Measurements from ENCODE around the gene SGK2. TPM values are rescaled to one million over a fixed set of nuclear protein-coding genes. Genes with fewer than 3 reads are reported as not detected.

Gene SGK2
- total and polyA plus RNA-seq, 9 of the 15 experiments (the other 6 are each of a cell fraction or from before 2014, with no cell fraction given): 0.07 to 0.31 (median 0.15) TPM; not detected in 2

GRCh38 chr20:43513931-43514647 is 44.7 kb upstream of the SGK2 start:
- Histone ChIP-seq H3K4me3 (peak overlapping the region; percentile 45), H3K4me2 (ENCODE audit: insufficient read depth, low read length) (peak overlapping the region; percentile 69), H3K79me2 (ENCODE audit: control insufficient read depth, insufficient read depth, low read length) (peaks cover 22% of the 10 kb centered on the region; the same call in 2 of the 3 replicates), H3K9ac (ENCODE audit: insufficient read depth in 1 of 2, low read depth in 2 of 2, low read length in 2 of 2) (peak overlapping the region; percentile 32 to 88; a peak in 3 of 4 replicates), H3K9me1 (ENCODE audit: control insufficient read depth, insufficient read depth, low read length) (no peaks in the 10 kb centered on the region), H3K36me3 (ENCODE audit: control insufficient read depth, insufficient read depth, low read length) (peaks cover 7% of the 10 kb centered on the region; the same call in 1 of the 3 replicates), H3K9me3 (replicated peaks; ENCODE audit: control insufficient read depth, insufficient read depth, low read depth, low read length) (no peaks in the 10 kb centered on the region), H3K27me3 (ENCODE audit: control insufficient read depth in 2 of 2, insufficient read depth in 2 of 2, low read length in 2 of 2) (no peaks in the 10 kb centered on the region), H3K4me1 (replicated peaks in 1 of 2; ENCODE audit: control insufficient read depth in 2 of 2, insufficient read depth in 2 of 2, low read length in 2 of 2) (peaks cover 23 to 34% of the 10 kb centered on the region in 2 experiments; a peak in 4 of 5 replicates), H3K27ac (ENCODE audit: extremely low read depth, low read depth, low read length) (peak overlapping the region; percentile 18; the same call in 1 of the 3 replicates), H4K20me1 (replicated peaks; ENCODE audit: control insufficient read depth, insufficient read depth, low read length) (no peaks in the 10 kb centered on the region), H2AFZ (ENCODE audit: low read depth, low read length) (peak overlapping the region; percentile 60)
- CTCF ChIA-PET (ENCODE audit: low intra/inter-chr PET ratio): no interaction called here
- DNase-seq (ENCODE audit: extremely low read depth in 1 of 4, low spot score in 3 of 4): peak; percentile 94 to 96 (median 95)
- WGBS (ENCODE audit: insufficient coverage, low coverage, missing lambda C conversion rate): 53% methylated on average over 29 of the region's 39 CpGs
- ATAC-seq: peak; percentile 90
- no TSS peak for BruUV-seq (replicated peaks)
- POLR2A ChIA-PET: interaction anchor here (0.6 to 4.5 kb wide), 6 partner anchors 12 to 1880 kb away, joined by 3 to 19 read pairs (median 4); partner anchors contain the start of gene SRSF6
- FAIRE-seq: peak; percentile 83
- intact Hi-C loops (cut with micrococcal nuclease): no loop called here
- in situ Hi-C loops (cut with MboI): no loop called here
- TF ChIP-seq PKNOX1 (IDR thresholded peaks at IDR 0.05): peak; percentile 42; the same call in 1 of the 2 replicates
- no peak for TF ChIP-seq MYBL2 (IDR thresholded peaks at IDR 0.05; ENCODE audit: low read depth)
- TF ChIP-seq MYBL2 (CRISPR knock-in tag; IDR thresholded peaks at IDR 0.05; ENCODE audit: borderline replicate concordance): no peak
- TF ChIP-seq HOXB6 (CRISPR knock-in tag; IDR thresholded peaks at IDR 0.05; ENCODE audit: borderline replicate concordance): no peak
- TF ChIP-seq PYGO2 (tag; IDR thresholded peaks at IDR 0.05): no peak
- no peak for TF ChIP-seq NR0B1 (IDR thresholded peaks at IDR 0.05; ENCODE audit: partially characterized antibody)
- no peak for TF ChIP-seq ZBTB5 (IDR thresholded peaks at IDR 0.05)
- no peak for TF ChIP-seq SP2 (IDR thresholded peaks at IDR 0.05; ENCODE audit: extremely low read depth, low read depth, low read length, poor library complexity, severe bottlenecking)
- no peak for TF ChIP-seq ZNF282 (CRISPR knock-in tag; IDR thresholded peaks at IDR 0.05)
- no peak for TF ChIP-seq HNRNPUL1 (IDR thresholded peaks at IDR 0.05; ENCODE audit: low read length)
- TF ChIP-seq TAF1 (IDR thresholded peaks at IDR 0.05; ENCODE audit: control insufficient read depth, extremely low read depth, insufficient read depth, low read length, severe bottlenecking): peak; percentile 27
- TF ChIP-seq HDGF (IDR thresholded peaks at IDR 0.05): no peak
- TF ChIP-seq ZBTB17 (CRISPR knock-in tag; IDR thresholded peaks at IDR 0.05): no peak
- peak; percentile 42; the same call in 1 of the 2 replicates for TF ChIP-seq ZNF143 (CRISPR knock-in tag; IDR thresholded peaks at IDR 0.05)
- no peak for TF ChIP-seq TAF9B (IDR thresholded peaks at IDR 0.05; ENCODE audit: partially characterized antibody)
- TF ChIP-seq RCOR1 (IDR thresholded peaks at IDR 0.05; ENCODE audit: borderline replicate concordance in 1 of 2, low read depth in 2 of 2, low read length in 2 of 2): no peak
- no peak for TF ChIP-seq TCF7L2 (IDR thresholded peaks at IDR 0.05; ENCODE audit: low read depth, low read length)
- TF ChIP-seq RBBP5 (IDR thresholded peaks at IDR 0.05; ENCODE audit: borderline replicate concordance, insufficient read depth, low read length, poor library complexity, severe bottlenecking): no peak

All from K562 (cell line).